Colonic mucosa (tissue), 4 donors: ENCODE measurements around the gene NPSR1. TPM values are rescaled to one million over a fixed set of nuclear protein-coding genes. Genes with fewer than 3 reads are reported as not detected.

ENCODE experiments used
- DNase-seq: peaks from one replicate; pipeline ENCODE4 v3.0.0-alpha.2; 2020
- H3K27ac ChIP-seq: fragments of 200-600 bp; one replicate; pipeline ENCODE4 v1.8.0; 2021
- H3K27me3 ChIP-seq: fragments of 200-600 bp; one replicate; pipeline ENCODE4 v1.8.0; 2021
- H3K36me3 ChIP-seq: fragments of 200-600 bp; one replicate; pipeline ENCODE4 v1.8.0; 2021
- H3K4me1 ChIP-seq: fragments of 200-600 bp; one replicate; pipeline ENCODE4 v1.8.0; 2021; ENCODE audit warnings: mild to moderate bottlenecking
- H3K4me3 ChIP-seq: fragments of 200-600 bp; one replicate; pipeline ENCODE4 v1.8.0; 2021
- H3K9ac ChIP-seq, 2 donors: one replicate each; pipeline ENCODE4 v1.7.0; 2013; ENCODE audit warnings: control low read depth in 2 of 2, low read depth in 2 of 2, low read length in 2 of 2
- H3K9me3 ChIP-seq: fragments of 200-600 bp; one replicate; pipeline ENCODE4 v1.8.0; 2021
- CTCF ChIP-seq: fragments of 200-600 bp; IDR thresholded peaks from one replicate; pipeline ENCODE4 v1.8.0; 2022; ENCODE audit warnings: antibody characterized with exemption, mild to moderate bottlenecking
- intact Hi-C: fragments of 100-400 bp; cut with DNase I; formaldehyde crosslinking; loops from one replicate; pipeline ENCODE4 v1.14.1; 2022
- total RNA-seq, 2 donors: library from RNA; stranded (reverse); fragmentation: NEBNext Ultra II Directional in 1 of 2; extraction: Animal tissue kit (Norgen Biotek cat#: 25700) in 1 of 2; gene quantifications; one replicate each; pipeline ENCODE4 v1.2.1, GENCODE V29; 2021
- donor health status: healthy.
- donor health status: DM: no; HTN: no; CAD: no.
- donor health status: DM: no; HTN: no; CAD: no.

NPSR1 gene
- total RNA-seq, 2 donors from 2014 or later, result 1.0 TPM; not detected in 1

- Histone ChIP-seq H3K36me3 (no peaks in the 10 kb centered on the region), H3K27me3 (no peaks in the 10 kb centered on the region), H3K9me3 (no peaks in the 10 kb centered on the region), H3K4me1 (no peaks in the 10 kb centered on the region), H3K4me3 (no peak overlapping the region), H3K9ac (no peak overlapping the region), H3K27ac (no peak overlapping the region)
- TF ChIP-seq CTCF, result no peak
- intact Hi-C loops, result no loop called here
- DNase-seq, result no peak
These were observed 228.8 kb downstream of the NPSR1 start for GRCh38 chr7:34886856-34887255.

- Histone ChIP-seq H3K36me3 (no peaks in the 10 kb centered on the region), H3K4me3 (no peak overlapping the region), H3K9me3 (no peaks in the 10 kb centered on the region), H3K27me3 (no peaks in the 10 kb centered on the region), H3K4me1 (no peaks in the 10 kb centered on the region), H3K9ac (no peak overlapping the region), H3K27ac (no peak overlapping the region)
- intact Hi-C loops, result no loop called here
- no peak for TF ChIP-seq CTCF
- no peak for DNase-seq
These were observed 231.9 kb downstream of the NPSR1 start for GRCh38 chr7:34889951-34890350.

- no peaks in the 10 kb centered on the region for H3K4me1 ChIP-seq
- H3K4me3 ChIP-seq, result no peak overlapping the region
- H3K9me3 ChIP-seq, result no peaks in the 10 kb centered on the region
- no peak for DNase-seq
- no peaks in the 10 kb centered on the region for H3K36me3 ChIP-seq
- TF ChIP-seq CTCF, result no peak
- H3K27ac ChIP-seq, result no peak overlapping the region
- no peak overlapping the region for H3K9ac ChIP-seq
- no peaks in the 10 kb centered on the region for H3K27me3 ChIP-seq
- intact Hi-C loops, result no loop called here
These were observed 237.2 kb downstream of the NPSR1 start for GRCh38 chr7:34895202-34895601.
